Endodermal cell (in vitro differentiated cells): ENCODE measurements around the gene POLR3E. TPM values are rescaled to one million over a fixed set of nuclear protein-coding genes. Genes with fewer than 3 reads are reported as not detected.
A peak's percentile ranks its signal among the peaks of the same experiment; 100 is the strongest.

Source experiments
- DNase-seq: peaks from one replicate; pipeline ENCODE4 v3.0.0-alpha.2; 2017
- H3K27ac ChIP-seq: 2 replicates; pipeline ENCODE4 v1.5.1; 2013; ENCODE audit warnings: mild to moderate bottlenecking, low read depth, low read length, moderate library complexity
- H3K27me3 ChIP-seq: 2 replicates; pipeline ENCODE4 v1.6.1; 2013; ENCODE audit warnings: mild to moderate bottlenecking, low read length, moderate library complexity; ENCODE audit not compliant: insufficient read depth, control insufficient read depth, poor library complexity, severe bottlenecking
- H3K36me3 ChIP-seq: 2 replicates; pipeline ENCODE4 v1.7.0; 2013; ENCODE audit warnings: mild to moderate bottlenecking, low read length, moderate library complexity; ENCODE audit not compliant: control insufficient read depth, insufficient read depth
- H3K4me1 ChIP-seq: one replicate; pipeline ENCODE4 v1.7.0; 2013; ENCODE audit warnings: low read length; ENCODE audit not compliant: control insufficient read depth, insufficient read depth
- H3K4me3 ChIP-seq: 2 replicates; pipeline ENCODE4 v1.5.1; 2013; ENCODE audit warnings: mild to moderate bottlenecking, low read length, moderate library complexity
- H3K9ac ChIP-seq: 2 replicates; pipeline ENCODE4 v1.6.1; 2013; ENCODE audit warnings: mild to moderate bottlenecking, low read length, moderate library complexity; ENCODE audit not compliant: poor library complexity, severe bottlenecking; ENCODE audit errors: extremely low read depth
- H3K9me3 ChIP-seq: 2 replicates; pipeline ENCODE4 v1.6.1; 2013; ENCODE audit warnings: mild to moderate bottlenecking, low read length, moderate library complexity; ENCODE audit not compliant: control insufficient read depth
- H3K27ac Mint-ChIP-seq: 2 replicates; pipeline ENCODE4 v1.8.0; 2020; ENCODE audit warnings: mixed read lengths
- H3K27me3 Mint-ChIP-seq: 2 replicates; pipeline ENCODE4 v1.8.0; 2021; ENCODE audit warnings: mild to moderate bottlenecking, mixed read lengths; ENCODE audit not compliant: insufficient read depth
- H3K36me3 Mint-ChIP-seq: 2 replicates; pipeline ENCODE4 v1.8.0; 2020; ENCODE audit warnings: low read depth, mixed read lengths
- H3K4me1 Mint-ChIP-seq: 2 replicates; pipeline ENCODE4 v1.8.0; 2020; ENCODE audit warnings: mixed read lengths
- H3K4me3 Mint-ChIP-seq: 2 replicates; pipeline ENCODE4 v1.8.0; 2020; ENCODE audit warnings: mild to moderate bottlenecking, moderate library complexity, mixed read lengths
- H3K9me3 Mint-ChIP-seq: 2 replicates; pipeline ENCODE4 v1.8.0; 2020; ENCODE audit warnings: mild to moderate bottlenecking, mixed read lengths
- CTCF ChIP-seq: fragments of 200-600 bp; sonication (generic); conservative IDR thresholded peaks from 2 replicates; pipeline ENCODE4 v1.5.0; 2021; ENCODE audit warnings: antibody characterized with exemption, mild to moderate bottlenecking
- WGBS, 2 experiments: methylation state at CpG; one replicate each; pipeline versions ENCODE4 v1.1.5 to v1.1.7; 2013; ENCODE audit warnings: missing lambda C conversion rate in 2 of 2, mixed read lengths in 1 of 2; ENCODE audit not compliant: insufficient coverage in 1 of 2, insufficient read length in 1 of 2; 5-methylcytosine and 5-hydroxymethylcytosine counted together
- total RNA-seq, 2 donors: library from RNA; stranded (reverse); fragmentation: NEBNext Ultra II Directional in 1 of 2; extraction: Animal tissue kit (Norgen Biotek cat#: 25700) in 1 of 2; gene quantifications; 2 replicates in 1 of 2; 3 replicates in 1 of 2; pipeline ENCODE4 v1.2.1, GENCODE V29; 2021

POLR3E gene
- total RNA-seq, 2 donors from 2014 or later: 73.1 to 73.6 TPM

- no peak overlapping the region for H3K9ac ChIP-seq
- H3K9me3 ChIP-seq: peaks cover 10% of the 10 kb centered on the region
- Mint-ChIP-seq H3K27ac (no peak overlapping the region), H3K9me3 (peaks cover 9% of the 10 kb centered on the region), H3K4me1 (no peaks in the 10 kb centered on the region), H3K27me3 (no peaks in the 10 kb centered on the region), H3K4me3 (no peak overlapping the region), H3K36me3 (peaks cover 40% of the 10 kb centered on the region)
- TF ChIP-seq CTCF: no peak
- no peak overlapping the region for H3K4me3 ChIP-seq
- peaks cover 22% of the 10 kb centered on the region for H3K36me3 ChIP-seq
- WGBS, 2 experiments: 92 to 94% methylated on average over 9 of the region's 9 CpGs
- H3K4me1 ChIP-seq: no peaks in the 10 kb centered on the region
- no peak for DNase-seq
- no peaks in the 10 kb centered on the region for H3K27me3 ChIP-seq
- no peak overlapping the region for H3K27ac ChIP-seq
These were observed 12.6 kb upstream of the POLR3E start for GRCh38 chr16:22284637-22285036.

GRCh38 chr16:22285080-22285479 lies 12.1 kb upstream of the POLR3E start:
- Histone ChIP-seq H3K36me3 (peaks cover 22% of the 10 kb centered on the region), H3K27me3 (no peaks in the 10 kb centered on the region), H3K4me3 (no peak overlapping the region), H3K27ac (no peak overlapping the region), H3K9ac (no peak overlapping the region), H3K9me3 (peaks cover 10% of the 10 kb centered on the region), H3K4me1 (no peaks in the 10 kb centered on the region)
- TF ChIP-seq CTCF: no peak
- H3K36me3 Mint-ChIP-seq: peaks cover 40% of the 10 kb centered on the region
- H3K9me3 Mint-ChIP-seq: peaks cover 9% of the 10 kb centered on the region
- peak overlapping the region; percentile 45 for H3K27ac Mint-ChIP-seq
- no peaks in the 10 kb centered on the region for H3K4me1 Mint-ChIP-seq
- H3K4me3 Mint-ChIP-seq: no peak overlapping the region
- DNase-seq: no peak
- no peaks in the 10 kb centered on the region for H3K27me3 Mint-ChIP-seq
- WGBS, 2 experiments: 76 to 88% methylated on average over 2 to 6 of the region's 6 CpGs

- no peaks in the 10 kb centered on the region for H3K36me3 Mint-ChIP-seq
- DNase-seq: no peak
- no peak overlapping the region for H3K4me3 Mint-ChIP-seq
- no peaks in the 10 kb centered on the region for H3K27me3 ChIP-seq
- no peaks in the 10 kb centered on the region for H3K9me3 Mint-ChIP-seq
- H3K9ac ChIP-seq: no peak overlapping the region
- H3K4me1 ChIP-seq: no peaks in the 10 kb centered on the region
- H3K27me3 Mint-ChIP-seq: no peaks in the 10 kb centered on the region
- H3K4me1 Mint-ChIP-seq: no peaks in the 10 kb centered on the region
- no peaks in the 10 kb centered on the region for H3K9me3 ChIP-seq
- H3K27ac ChIP-seq: no peak overlapping the region
- WGBS, 2 experiments: 92 to 100% methylated on average over 4 of the region's 5 CpGs
- no peaks in the 10 kb centered on the region for H3K36me3 ChIP-seq
- no peak overlapping the region for H3K27ac Mint-ChIP-seq
- H3K4me3 ChIP-seq: no peak overlapping the region
- TF ChIP-seq CTCF: no peak
These were observed 6.2 kb upstream of the POLR3E start for GRCh38 chr16:22291020-22291419.
